Esophagus muscularis mucosa (tissue), 3 donors: ENCODE data around the gene PLOD1.

ENCODE experiments used
- CTCF ChIP-seq, 3 experiments: fragments of 200-600 bp in 2 of 3; fragments of 450-650 bp in 1 of 3; sonication (generic) in 2 of 3; IDR thresholded peaks; one replicate each; pipeline ENCODE4 v1.5.1; 2017 to 2019; ENCODE audit warnings: antibody characterized with exemption in 3 of 3, mild to moderate bottlenecking in 2 of 3, moderate library complexity in 1 of 3
- EP300 ChIP-seq: sonication (generic); formaldehyde crosslinking; IDR thresholded peaks from one replicate; pipeline ENCODE4 v1.6.1; 2017; ENCODE audit warnings: antibody characterized with exemption

- no peak for TF ChIP-seq EP300
- TF ChIP-seq CTCF (IDR thresholded peaks at IDR 0.05): no peak
Observed at GRCh38 chr1:12010746-12011570, 76.4 kb downstream of the PLOD1 start.
